GM12892 (cell line): ENCODE measurements around the gene VAPA.

Experiments
- POLR2A ChIP-seq: IDR thresholded peaks from 2 replicates; pipeline ENCODE4 v1.6.1; 2011; ENCODE audit warnings: low read depth, low read length, control low read depth
- POLR2AphosphoS5 ChIP-seq: IDR thresholded peaks from 2 replicates; pipeline ENCODE4 v1.6.1; 2011; ENCODE audit warnings: low read depth, low read length, control low read depth
- TAF1 ChIP-seq: IDR thresholded peaks from 2 replicates; pipeline ENCODE4 v1.6.1; 2011; ENCODE audit warnings: low read depth, mild to moderate bottlenecking, control low read depth, low read length, borderline replicate concordance

- TF ChIP-seq POLR2AphosphoS5 (no peak), POLR2A (no peak), TAF1 (no peak)
Measured at GRCh38 chr18:9941660-9942059, 27.8 kb downstream of the VAPA start.
